ENCODE data around the gene DCLK1.

DCLK1 gene

DNA sequence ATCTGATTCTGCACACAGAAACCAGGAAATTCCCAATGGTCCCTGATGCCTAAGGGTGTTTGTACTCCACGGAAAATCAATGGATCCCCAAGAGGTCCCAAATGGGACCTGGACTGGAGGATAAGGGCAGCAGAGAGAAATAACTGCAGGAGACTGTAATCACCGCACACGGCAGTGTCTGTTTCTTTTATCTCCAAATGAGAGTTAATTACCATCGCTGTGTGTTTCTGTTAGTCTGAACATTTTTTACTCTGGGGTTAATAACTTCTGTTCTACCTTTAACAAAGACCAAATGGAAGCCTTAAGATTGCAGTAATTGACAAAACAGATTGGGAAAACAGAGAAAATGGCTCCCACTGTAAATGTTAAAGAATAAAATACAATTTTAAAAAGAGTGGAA, 320.9 kb downstream of the DCLK1 start:
- TF ChIP-seq, protein P1, sequence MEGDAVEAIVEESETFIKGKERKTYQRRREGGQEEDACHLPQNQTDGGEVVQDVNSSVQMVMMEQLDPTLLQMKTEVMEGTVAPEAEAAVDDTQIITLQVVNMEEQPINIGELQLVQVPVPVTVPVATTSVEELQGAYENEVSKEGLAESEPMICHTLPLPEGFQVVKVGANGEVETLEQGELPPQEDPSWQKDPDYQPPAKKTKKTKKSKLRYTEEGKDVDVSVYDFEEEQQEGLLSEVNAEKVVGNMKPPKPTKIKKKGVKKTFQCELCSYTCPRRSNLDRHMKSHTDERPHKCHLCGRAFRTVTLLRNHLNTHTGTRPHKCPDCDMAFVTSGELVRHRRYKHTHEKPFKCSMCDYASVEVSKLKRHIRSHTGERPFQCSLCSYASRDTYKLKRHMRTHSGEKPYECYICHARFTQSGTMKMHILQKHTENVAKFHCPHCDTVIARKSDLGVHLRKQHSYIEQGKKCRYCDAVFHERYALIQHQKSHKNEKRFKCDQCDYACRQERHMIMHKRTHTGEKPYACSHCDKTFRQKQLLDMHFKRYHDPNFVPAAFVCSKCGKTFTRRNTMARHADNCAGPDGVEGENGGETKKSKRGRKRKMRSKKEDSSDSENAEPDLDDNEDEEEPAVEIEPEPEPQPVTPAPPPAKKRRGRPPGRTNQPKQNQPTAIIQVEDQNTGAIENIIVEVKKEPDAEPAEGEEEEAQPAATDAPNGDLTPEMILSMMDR (IDR thresholded peaks at IDR 0.05), result no peak

DNA sequence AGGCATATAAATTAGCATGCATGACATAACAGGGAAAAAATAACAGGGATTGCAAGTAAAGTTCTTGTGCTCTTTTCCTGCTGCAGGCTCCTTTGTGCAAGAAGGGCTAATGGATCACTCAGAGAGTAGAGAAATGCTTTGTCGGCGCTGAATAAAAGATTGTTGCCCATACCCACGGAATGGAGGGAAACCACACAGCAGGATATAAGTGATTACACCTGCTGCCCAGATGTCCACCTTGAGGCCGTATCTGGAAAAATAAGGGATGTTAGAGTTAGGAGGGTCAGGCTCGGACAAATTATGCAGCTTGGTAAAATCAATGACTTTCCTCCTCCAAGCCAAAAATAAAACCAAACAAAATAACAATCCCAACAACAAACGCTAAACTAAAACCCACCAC, 322.3 kb downstream of the DCLK1 start:
- TF ChIP-seq, protein P1 (IDR thresholded peaks at IDR 0.05), result no peak

DNA sequence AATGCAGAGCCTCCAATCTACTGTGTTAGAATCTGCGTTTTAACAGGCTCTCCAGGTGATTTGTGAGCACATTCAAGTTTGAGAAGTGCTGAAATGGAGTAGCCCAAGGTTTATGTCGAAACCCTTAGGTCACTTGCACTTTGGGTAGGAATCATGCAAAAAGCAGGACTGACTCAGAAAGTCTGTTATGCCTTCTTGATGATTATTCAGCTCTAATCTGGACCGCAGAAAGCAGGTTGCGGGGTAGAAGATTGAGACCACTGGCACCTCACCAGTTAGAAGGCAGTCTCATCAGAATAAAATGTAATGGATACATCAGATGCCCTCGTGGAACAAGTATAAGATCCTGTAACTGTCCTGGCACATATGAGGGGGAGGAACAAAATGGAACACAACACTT, 326.3 kb downstream of the DCLK1 start:
- TF ChIP-seq, protein P1 (IDR thresholded peaks at IDR 0.05), result no peak

DNA sequence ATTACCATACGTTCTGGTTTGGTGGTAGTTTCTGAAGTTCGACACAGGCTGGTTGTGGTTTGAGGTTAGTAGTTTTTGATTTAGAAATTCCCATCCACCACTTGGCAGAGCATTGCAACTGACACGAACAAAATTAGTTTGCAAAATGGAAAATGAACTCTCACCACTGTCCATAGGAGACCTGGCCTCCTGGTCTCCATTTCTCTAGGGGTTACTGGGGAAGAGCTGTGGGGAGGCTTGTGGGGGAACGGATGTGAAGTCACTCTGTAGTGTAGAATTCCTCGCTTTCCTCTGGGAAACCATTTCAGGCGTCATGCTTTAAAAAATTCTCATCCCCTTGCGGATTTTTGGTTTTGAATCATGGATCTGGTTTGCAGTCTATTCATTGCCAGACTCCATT, 333.2 kb downstream of the DCLK1 start:
- TF ChIP-seq, protein P1 (IDR thresholded peaks at IDR 0.05), result no peak

DNA sequence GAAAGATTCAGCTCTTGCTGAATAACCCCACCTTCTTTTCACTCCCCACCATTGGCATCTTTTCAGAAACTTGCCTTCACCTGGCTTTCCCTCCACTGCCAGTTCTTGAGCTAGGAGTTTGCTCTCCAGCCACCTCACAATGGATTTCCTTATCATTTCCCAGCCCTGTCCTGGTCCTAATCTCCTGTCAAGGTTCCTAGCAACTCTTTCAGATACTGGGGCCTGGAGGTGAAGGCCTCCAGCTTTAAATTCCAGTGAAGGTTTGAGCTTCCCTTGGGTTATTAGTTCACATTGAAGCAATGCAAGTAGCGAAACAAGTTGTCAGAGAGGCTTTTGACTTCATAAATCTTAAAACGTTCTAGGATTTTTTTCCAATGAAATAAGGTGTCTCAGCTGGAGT, 333.9 kb downstream of the DCLK1 start:
- TF ChIP-seq, protein P1 (IDR thresholded peaks at IDR 0.05), result no peak

DNA sequence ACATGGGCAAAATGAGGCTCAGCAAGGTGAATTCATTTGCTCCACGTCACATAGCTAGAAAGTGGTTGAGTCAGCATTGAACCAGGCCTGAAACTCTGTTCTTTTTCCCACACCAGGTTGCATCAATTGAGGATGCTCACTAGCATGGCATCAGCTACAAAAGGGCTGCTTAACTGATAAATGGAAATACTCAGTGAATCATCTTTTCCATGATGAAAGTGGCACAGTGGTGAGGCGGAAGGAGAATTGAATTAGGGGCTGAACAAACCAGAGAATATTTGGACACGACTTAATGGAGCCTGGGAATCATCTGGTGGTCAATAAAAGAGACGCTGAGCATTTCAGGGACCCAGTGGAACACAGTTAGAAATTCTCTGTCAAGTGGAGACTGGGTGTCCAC, 334.6 kb downstream of the DCLK1 start:
- TF ChIP-seq, protein P1 (IDR thresholded peaks at IDR 0.05), result no peak

DNA sequence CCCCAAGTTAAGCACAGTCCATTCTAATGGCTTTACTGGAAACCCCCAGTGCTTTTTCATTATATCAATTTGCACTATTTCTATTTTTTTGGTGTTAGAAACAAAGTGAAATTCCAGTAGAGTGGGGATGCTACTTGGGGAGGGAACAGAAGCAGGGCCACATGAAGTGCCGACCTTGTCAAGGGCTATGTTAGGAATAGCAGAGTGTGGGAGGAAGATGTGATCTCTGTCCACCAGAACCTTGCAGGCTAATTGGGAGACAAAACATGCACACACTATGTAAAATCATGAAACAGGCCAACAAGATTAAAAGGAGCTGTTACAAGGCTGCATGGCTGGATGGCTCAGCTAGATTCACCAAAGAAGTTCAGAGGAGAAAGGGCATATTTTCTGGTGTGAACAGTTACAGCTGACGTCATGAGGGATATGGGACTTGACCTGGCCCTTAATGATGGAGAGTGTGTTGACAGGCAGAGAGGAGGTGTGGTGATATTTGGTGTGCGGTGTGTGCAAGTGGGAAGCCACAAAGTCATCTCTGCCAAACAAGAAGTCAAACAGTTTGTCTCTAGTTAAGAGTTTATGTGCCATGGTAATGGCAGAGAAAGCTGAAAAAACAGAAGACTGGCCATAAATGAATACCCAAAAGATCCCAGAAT, 336.3 kb downstream of the DCLK1 start:
- TF ChIP-seq, protein P1 (IDR thresholded peaks at IDR 0.05), result no peak

DNA sequence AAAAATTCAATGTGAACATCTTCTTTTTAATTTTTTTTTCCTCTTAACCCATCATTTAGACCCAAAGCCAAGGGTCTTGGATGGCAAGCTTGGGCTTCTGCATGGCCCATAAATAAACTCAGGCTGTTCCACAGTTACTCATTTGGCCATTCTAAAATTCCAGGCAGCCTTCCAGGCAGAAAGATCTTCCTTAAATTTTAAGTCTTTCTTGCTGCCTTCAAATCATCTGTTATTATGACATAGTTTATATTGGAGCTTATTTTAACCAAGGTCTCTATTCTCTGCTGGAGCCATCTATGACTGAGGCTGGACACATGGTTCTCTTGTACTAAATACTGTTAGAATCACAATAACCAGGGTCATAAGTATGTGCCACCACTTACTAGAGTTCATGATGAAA, 337.4 kb downstream of the DCLK1 start:
- TF ChIP-seq, protein P1 (IDR thresholded peaks at IDR 0.05), result no peak
